ENCODE results near the gene SIRT6. TPM values are rescaled to one million over a fixed set of nuclear protein-coding genes. Genes with fewer than 3 reads are reported as not detected.

Gene SIRT6
- total RNA-seq, 1 donor from 2014 or later = 26.0 TPM

GRCh38 chr19:4157164-4157563 lies 25.2 kb downstream of the SIRT6 start:
- H3K27me3 Mint-ChIP-seq (ENCODE audit: unreplicated experiment) = peaks cover 13% of the 10 kb centered on the region
- TF ChIP-seq, protein P1, sequence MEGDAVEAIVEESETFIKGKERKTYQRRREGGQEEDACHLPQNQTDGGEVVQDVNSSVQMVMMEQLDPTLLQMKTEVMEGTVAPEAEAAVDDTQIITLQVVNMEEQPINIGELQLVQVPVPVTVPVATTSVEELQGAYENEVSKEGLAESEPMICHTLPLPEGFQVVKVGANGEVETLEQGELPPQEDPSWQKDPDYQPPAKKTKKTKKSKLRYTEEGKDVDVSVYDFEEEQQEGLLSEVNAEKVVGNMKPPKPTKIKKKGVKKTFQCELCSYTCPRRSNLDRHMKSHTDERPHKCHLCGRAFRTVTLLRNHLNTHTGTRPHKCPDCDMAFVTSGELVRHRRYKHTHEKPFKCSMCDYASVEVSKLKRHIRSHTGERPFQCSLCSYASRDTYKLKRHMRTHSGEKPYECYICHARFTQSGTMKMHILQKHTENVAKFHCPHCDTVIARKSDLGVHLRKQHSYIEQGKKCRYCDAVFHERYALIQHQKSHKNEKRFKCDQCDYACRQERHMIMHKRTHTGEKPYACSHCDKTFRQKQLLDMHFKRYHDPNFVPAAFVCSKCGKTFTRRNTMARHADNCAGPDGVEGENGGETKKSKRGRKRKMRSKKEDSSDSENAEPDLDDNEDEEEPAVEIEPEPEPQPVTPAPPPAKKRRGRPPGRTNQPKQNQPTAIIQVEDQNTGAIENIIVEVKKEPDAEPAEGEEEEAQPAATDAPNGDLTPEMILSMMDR (IDR thresholded peaks at IDR 0.05) = no peak
- no peak overlapping the region for H3K4me3 Mint-ChIP-seq (ENCODE audit: unreplicated experiment)
- H3K9me3 Mint-ChIP-seq (ENCODE audit: unreplicated experiment) = no peaks in the 10 kb centered on the region
- DNase-seq (ENCODE audit: extremely low spot score, unreplicated experiment) = no peak
- no peaks in the 10 kb centered on the region for H3K36me3 Mint-ChIP-seq (ENCODE audit: unreplicated experiment)
- H3K4me1 Mint-ChIP-seq (ENCODE audit: unreplicated experiment) = no peaks in the 10 kb centered on the region
- H3K27ac Mint-ChIP-seq (ENCODE audit: unreplicated experiment) = no peak overlapping the region

GRCh38 chr19:4154571-4155312 lies 27.6 kb downstream of the SIRT6 start:
- Mint-ChIP-seq H3K4me3 (ENCODE audit: unreplicated experiment) (no peak overlapping the region), H3K27ac (ENCODE audit: unreplicated experiment) (no peak overlapping the region)

DNA sequence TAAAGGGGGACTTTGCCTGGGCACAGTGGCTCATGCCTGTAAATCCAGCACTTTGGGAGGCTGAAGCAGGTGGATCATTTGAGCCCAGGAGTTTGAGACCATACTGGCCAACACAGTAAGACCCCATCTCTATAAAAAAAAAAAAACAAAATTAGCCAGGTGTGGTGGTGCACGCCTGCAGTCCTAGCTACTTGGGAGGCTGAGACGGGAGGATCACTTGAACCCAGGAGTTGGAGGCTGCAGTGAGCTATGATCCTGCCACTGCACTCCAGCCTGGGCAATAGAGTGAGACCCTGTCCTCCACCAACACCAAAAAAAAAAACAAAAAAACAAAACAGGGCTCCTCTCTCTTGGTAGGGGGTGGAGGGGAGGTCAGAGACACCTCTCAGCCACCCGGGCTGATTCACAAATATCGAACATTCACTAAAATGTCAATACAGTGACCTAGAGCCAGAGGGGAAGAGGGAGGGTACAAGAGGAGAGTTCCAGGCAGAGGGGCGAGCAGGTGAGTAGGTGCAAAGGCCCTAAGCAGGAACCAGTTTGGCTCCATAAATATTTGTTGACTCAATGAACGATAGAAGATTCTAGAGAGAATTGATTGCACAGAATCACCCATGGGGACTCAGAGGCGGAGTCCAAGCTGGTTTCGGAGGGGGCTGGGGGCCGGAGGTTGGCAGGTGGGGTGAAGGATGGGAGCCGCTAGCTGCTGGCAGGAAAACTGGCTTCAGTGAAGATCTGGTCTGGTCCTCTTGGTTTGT lies 29.9 kb downstream of the SIRT6 start:
- H3K4me3 Mint-ChIP-seq (ENCODE audit: unreplicated experiment) = no peak overlapping the region
- no peaks in the 10 kb centered on the region for H3K4me1 Mint-ChIP-seq (ENCODE audit: unreplicated experiment)
- H3K36me3 Mint-ChIP-seq (ENCODE audit: unreplicated experiment) = no peaks in the 10 kb centered on the region
- no peak for DNase-seq (ENCODE audit: extremely low spot score, unreplicated experiment)
- TF ChIP-seq, protein P1 (IDR thresholded peaks at IDR 0.05) = no peak
- H3K27me3 Mint-ChIP-seq (ENCODE audit: unreplicated experiment) = peaks cover 23% of the 10 kb centered on the region
- no peaks in the 10 kb centered on the region for H3K9me3 Mint-ChIP-seq (ENCODE audit: unreplicated experiment)
- no peak overlapping the region for H3K27ac Mint-ChIP-seq (ENCODE audit: unreplicated experiment)

More at GRCh38 chr19:4154571-4155312, 27.6 kb downstream of the SIRT6 start:
- DNase-seq (ENCODE audit: extremely low spot score, unreplicated experiment) = no peak
- peaks cover 15% of the 10 kb centered on the region for H3K27me3 Mint-ChIP-seq (ENCODE audit: unreplicated experiment)
- TF ChIP-seq, protein P1 (IDR thresholded peaks at IDR 0.05) = no peak
- H3K9me3 Mint-ChIP-seq (ENCODE audit: unreplicated experiment) = no peaks in the 10 kb centered on the region
- no peaks in the 10 kb centered on the region for H3K4me1 Mint-ChIP-seq (ENCODE audit: unreplicated experiment)
- H3K36me3 Mint-ChIP-seq (ENCODE audit: unreplicated experiment) = no peaks in the 10 kb centered on the region

- Mint-ChIP-seq H3K4me1 (ENCODE audit: unreplicated experiment) (no peaks in the 10 kb centered on the region), H3K27ac (ENCODE audit: unreplicated experiment) (no peak overlapping the region), H3K27me3 (ENCODE audit: unreplicated experiment) (peaks cover 23% of the 10 kb centered on the region)
These were observed 30.7 kb downstream of the SIRT6 start for GRCh38 chr19:4151623-4152022.

More at GRCh38 chr19:4151623-4152022, 30.7 kb downstream of the SIRT6 start:
- Mint-ChIP-seq H3K9me3 (ENCODE audit: unreplicated experiment) (no peaks in the 10 kb centered on the region), H3K4me3 (ENCODE audit: unreplicated experiment) (no peak overlapping the region), H3K36me3 (ENCODE audit: unreplicated experiment) (no peaks in the 10 kb centered on the region)
- TF ChIP-seq, protein P1 (IDR thresholded peaks at IDR 0.05) = no peak
- no peak for DNase-seq (ENCODE audit: extremely low spot score, unreplicated experiment)

All from osteocyte (in vitro differentiated cells).